Measurements from ENCODE around the gene TNFRSF11A.

The TNFRSF11A gene

DNA sequence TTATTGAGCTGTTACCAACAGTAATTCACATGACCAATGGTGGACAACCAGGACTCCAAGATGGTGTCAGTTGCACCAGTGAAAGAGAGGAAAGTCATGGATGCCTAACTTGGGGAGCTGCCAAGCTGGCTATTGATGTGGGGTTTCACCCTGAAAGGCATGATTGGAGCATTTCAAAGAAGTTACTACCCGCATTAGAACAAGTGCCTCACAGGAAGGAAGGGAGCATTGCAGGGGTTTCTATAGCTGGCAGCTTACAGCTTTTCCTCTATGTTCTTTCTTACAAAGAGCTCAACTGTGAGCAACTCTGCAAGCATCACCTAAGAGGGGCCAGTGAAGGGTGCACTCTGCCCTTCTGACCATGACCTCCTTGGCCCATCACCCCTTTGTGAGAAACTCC, 93.1 kb downstream of the TNFRSF11A start:
- no peaks in the 10 kb centered on the region for H3F3A ChIP-seq (ENCODE audit: insufficient read depth, low read length)
- H3K36me3 ChIP-seq (replicated peaks; ENCODE audit: insufficient read depth, low read length): no peaks in the 10 kb centered on the region
- no peak for TF ChIP-seq EZH2 (optimal IDR thresholded peaks at IDR 0.05; ENCODE audit: low read depth, low read length)
- no peak for TF ChIP-seq EZH2phosphoT487 (IDR thresholded peaks at IDR 0.05; ENCODE audit: low read length)
- TF ChIP-seq, protein P1, sequence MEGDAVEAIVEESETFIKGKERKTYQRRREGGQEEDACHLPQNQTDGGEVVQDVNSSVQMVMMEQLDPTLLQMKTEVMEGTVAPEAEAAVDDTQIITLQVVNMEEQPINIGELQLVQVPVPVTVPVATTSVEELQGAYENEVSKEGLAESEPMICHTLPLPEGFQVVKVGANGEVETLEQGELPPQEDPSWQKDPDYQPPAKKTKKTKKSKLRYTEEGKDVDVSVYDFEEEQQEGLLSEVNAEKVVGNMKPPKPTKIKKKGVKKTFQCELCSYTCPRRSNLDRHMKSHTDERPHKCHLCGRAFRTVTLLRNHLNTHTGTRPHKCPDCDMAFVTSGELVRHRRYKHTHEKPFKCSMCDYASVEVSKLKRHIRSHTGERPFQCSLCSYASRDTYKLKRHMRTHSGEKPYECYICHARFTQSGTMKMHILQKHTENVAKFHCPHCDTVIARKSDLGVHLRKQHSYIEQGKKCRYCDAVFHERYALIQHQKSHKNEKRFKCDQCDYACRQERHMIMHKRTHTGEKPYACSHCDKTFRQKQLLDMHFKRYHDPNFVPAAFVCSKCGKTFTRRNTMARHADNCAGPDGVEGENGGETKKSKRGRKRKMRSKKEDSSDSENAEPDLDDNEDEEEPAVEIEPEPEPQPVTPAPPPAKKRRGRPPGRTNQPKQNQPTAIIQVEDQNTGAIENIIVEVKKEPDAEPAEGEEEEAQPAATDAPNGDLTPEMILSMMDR (IDR thresholded peaks at IDR 0.05; ENCODE audit: low read length): no peak
- H2AFZ ChIP-seq (ENCODE audit: low read length): no peak overlapping the region
- H3K9me3 ChIP-seq (replicated peaks; ENCODE audit: insufficient read depth, low read length): no peaks in the 10 kb centered on the region
- no peak overlapping the region for H3K9ac ChIP-seq (ENCODE audit: low read length)
- H4K20me1 ChIP-seq (ENCODE audit: insufficient read depth, low read length): no peaks in the 10 kb centered on the region
- H3K4me2 ChIP-seq (ENCODE audit: low read depth, low read length): no peak overlapping the region
- no peak for DNase-seq
- H3K27me3 ChIP-seq (replicated peaks; ENCODE audit: insufficient read depth, low read length): no peaks in the 10 kb centered on the region
- no peaks in the 10 kb centered on the region for H3K79me2 ChIP-seq (ENCODE audit: low read length)
- H3K27ac ChIP-seq (ENCODE audit: low read length): no peak overlapping the region
- H3K4me1 ChIP-seq (ENCODE audit: low read length): no peaks in the 10 kb centered on the region
- no peaks in the 10 kb centered on the region for H3K9me2 ChIP-seq (replicated peaks; ENCODE audit: insufficient read depth, low read length)
- no peak overlapping the region for H3K4me3 ChIP-seq (ENCODE audit: low read length)

DNA sequence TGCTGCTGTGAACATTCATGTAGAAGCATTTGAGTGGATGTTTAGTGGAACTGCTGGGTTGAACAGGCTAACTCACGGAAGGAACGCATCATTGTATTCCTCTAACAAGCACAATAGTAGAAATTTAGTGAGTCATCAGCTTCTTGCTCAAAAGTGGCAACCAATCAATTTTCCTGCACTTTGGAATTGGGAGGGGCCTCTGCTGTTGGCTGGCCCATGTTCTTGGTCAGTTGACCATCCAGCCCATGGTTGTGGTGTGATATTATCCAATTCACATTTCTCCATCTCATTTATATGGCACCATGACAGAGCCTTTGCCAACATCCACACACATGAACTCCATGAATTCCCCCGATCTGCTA, 95.0 kb downstream of the TNFRSF11A start:
- H3F3A ChIP-seq (ENCODE audit: insufficient read depth, low read length): no peaks in the 10 kb centered on the region
- no peak for DNase-seq
- H3K9ac ChIP-seq (ENCODE audit: low read length): no peak overlapping the region
- H4K20me1 ChIP-seq (ENCODE audit: insufficient read depth, low read length): no peaks in the 10 kb centered on the region
- no peak overlapping the region for H3K4me2 ChIP-seq (ENCODE audit: low read depth, low read length)
- no peak overlapping the region for H3K27ac ChIP-seq (ENCODE audit: low read length)
- no peaks in the 10 kb centered on the region for H3K79me2 ChIP-seq (ENCODE audit: low read length)
- no peaks in the 10 kb centered on the region for H3K9me3 ChIP-seq (replicated peaks; ENCODE audit: insufficient read depth, low read length)
- H3K4me3 ChIP-seq (ENCODE audit: low read length): no peak overlapping the region
- no peaks in the 10 kb centered on the region for H3K9me2 ChIP-seq (replicated peaks; ENCODE audit: insufficient read depth, low read length)
- H3K27me3 ChIP-seq (replicated peaks; ENCODE audit: insufficient read depth, low read length): no peaks in the 10 kb centered on the region
- no peaks in the 10 kb centered on the region for H3K36me3 ChIP-seq (replicated peaks; ENCODE audit: insufficient read depth, low read length)
- TF ChIP-seq, protein P1 (IDR thresholded peaks at IDR 0.05; ENCODE audit: low read length): no peak
- TF ChIP-seq EZH2 (optimal IDR thresholded peaks at IDR 0.05; ENCODE audit: low read depth, low read length) (no peak), EZH2phosphoT487 (IDR thresholded peaks at IDR 0.05; ENCODE audit: low read length) (no peak)
- no peaks in the 10 kb centered on the region for H3K4me1 ChIP-seq (ENCODE audit: low read length)
- no peak overlapping the region for H2AFZ ChIP-seq (ENCODE audit: low read length)

DNA sequence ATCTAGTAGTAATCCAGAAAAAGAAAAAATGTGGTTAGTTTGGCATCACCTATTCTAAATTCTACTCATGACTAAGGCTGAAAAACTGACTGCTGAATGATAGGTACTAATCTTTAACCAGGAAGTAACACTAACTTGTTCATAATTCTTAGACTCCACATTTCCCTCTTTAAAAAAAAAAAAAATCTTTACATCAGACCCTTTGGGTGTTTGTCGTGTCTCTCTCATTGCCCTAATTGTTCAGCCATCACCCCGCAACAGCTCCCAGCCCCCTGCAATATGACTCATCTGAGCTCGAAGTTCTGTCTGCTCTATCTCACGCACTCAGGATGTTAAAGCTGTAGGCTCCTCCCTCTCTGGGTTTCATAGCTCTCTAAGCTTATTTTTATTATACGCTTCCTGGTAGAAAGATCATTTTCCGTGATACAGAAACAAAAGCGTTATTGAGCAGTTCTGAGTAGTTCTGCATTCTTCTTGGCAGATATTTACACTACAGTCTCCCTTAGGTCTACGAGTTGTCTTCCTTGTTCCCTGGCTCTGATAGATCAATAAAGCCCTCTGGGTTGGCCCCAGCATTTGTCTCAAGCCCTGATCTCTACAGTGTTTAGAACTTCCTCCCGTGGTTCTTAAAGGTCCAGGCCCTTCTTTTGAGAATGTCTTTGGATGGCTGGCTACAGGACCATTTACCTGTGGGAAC, 95.6 kb downstream of the TNFRSF11A start:
- DNase-seq: peak; percentile 30
- Histone ChIP-seq H3K4me2 (ENCODE audit: low read depth, low read length) (peak overlapping the region; percentile 0; the same call in 1 of the 2 replicates), H4K20me1 (ENCODE audit: insufficient read depth, low read length) (no peaks in the 10 kb centered on the region), H3K9me3 (replicated peaks; ENCODE audit: insufficient read depth, low read length) (no peaks in the 10 kb centered on the region), H3K36me3 (replicated peaks; ENCODE audit: insufficient read depth, low read length) (no peaks in the 10 kb centered on the region), H3K9ac (ENCODE audit: low read length) (no peak overlapping the region), H3K9me2 (replicated peaks; ENCODE audit: insufficient read depth, low read length) (no peaks in the 10 kb centered on the region), H3K4me1 (ENCODE audit: low read length) (no peaks in the 10 kb centered on the region), H3K27ac (ENCODE audit: low read length) (no peak overlapping the region), H3K4me3 (ENCODE audit: low read length) (no peak overlapping the region), H3K27me3 (replicated peaks; ENCODE audit: insufficient read depth, low read length) (no peaks in the 10 kb centered on the region), H3K79me2 (ENCODE audit: low read length) (no peaks in the 10 kb centered on the region), H2AFZ (ENCODE audit: low read length) (no peak overlapping the region), H3F3A (ENCODE audit: insufficient read depth, low read length) (no peaks in the 10 kb centered on the region)
- TF ChIP-seq EZH2 (optimal IDR thresholded peaks at IDR 0.05; ENCODE audit: low read depth, low read length): no peak
- TF ChIP-seq, protein P1 (IDR thresholded peaks at IDR 0.05; ENCODE audit: low read length): no peak
- TF ChIP-seq EZH2phosphoT487 (IDR thresholded peaks at IDR 0.05; ENCODE audit: low read length): no peak

Measured in MM.1S (cell line).